Measurements from ENCODE around the gene VPS37B.

Gene VPS37B

GRCh38 chr12:122868471-122869177 lies 27.3 kb downstream of the VPS37B start:
- H3K4me3 ChIP-seq, result no peak overlapping the region
- DNase-seq (ENCODE audit: low spot score), result no peak
- peak overlapping the region in 1 of 2 donors; percentile 52 for H3K27ac ChIP-seq
- TF ChIP-seq CTCF (IDR thresholded peaks at IDR 0.05), result no peak

GRCh38 chr12:122867691-122868461 lies 28.0 kb downstream of the VPS37B start:
- DNase-seq (ENCODE audit: low spot score), result no peak
- Histone ChIP-seq H3K27ac (peak overlapping the region in 1 of 2 donors; percentile 52), H3K4me3 (no peak overlapping the region)
- TF ChIP-seq CTCF (IDR thresholded peaks at IDR 0.05), result no peak

DNA sequence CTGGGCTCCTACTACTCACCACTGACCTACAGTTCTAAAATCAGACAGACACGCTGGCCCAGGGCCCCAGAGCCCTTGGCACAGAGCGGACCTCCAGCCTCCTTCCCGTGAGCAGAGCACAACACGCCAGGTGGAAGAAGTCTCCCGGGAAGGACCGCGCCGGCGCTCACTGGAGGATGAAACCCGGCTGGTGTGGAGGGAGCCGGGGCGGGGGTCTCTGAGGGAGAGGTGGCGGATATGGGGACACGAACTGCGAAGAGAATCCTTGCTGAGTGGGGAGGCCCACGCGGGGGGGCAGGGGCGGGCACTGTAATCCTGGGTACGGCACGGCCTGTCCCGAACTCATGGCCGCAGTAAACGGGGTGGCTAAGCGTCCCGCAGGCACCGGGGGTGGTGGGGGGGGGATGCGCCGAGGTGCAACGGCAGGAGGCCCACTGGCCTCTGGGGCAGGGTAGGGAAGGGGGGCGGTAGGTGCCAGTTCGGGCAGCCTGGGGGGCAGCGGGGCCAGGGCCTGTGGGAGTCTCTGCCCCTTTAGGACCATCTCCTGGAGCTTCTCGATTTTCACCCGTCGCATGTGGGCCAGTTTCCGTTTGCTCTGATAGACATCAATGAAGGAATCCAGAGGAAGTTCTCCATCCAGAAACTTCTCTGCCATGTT lies 28.8 kb downstream of the VPS37B start:
- TF ChIP-seq CTCF (IDR thresholded peaks at IDR 0.05), result no peak
- no peak for DNase-seq (ENCODE audit: low spot score)
- peak overlapping the region in 1 of 2 donors; percentile 52 for H3K27ac ChIP-seq
- no peak overlapping the region for H3K4me3 ChIP-seq

- Histone ChIP-seq H3K4me3 (no peak overlapping the region), H3K27ac (no peak overlapping the region)
- no peak for TF ChIP-seq CTCF (IDR thresholded peaks at IDR 0.05)
- DNase-seq (ENCODE audit: low spot score), result no peak
Observed at GRCh38 chr12:122866379-122866778, 29.5 kb downstream of the VPS37B start.

- H3K27ac ChIP-seq, result no peak overlapping the region
- no peak for TF ChIP-seq CTCF (IDR thresholded peaks at IDR 0.05)
- no peak overlapping the region for H3K4me3 ChIP-seq
- no peak for DNase-seq (ENCODE audit: low spot score)
Observed at GRCh38 chr12:122865268-122866231, 30.4 kb downstream of the VPS37B start.

GRCh38 chr12:122864894-122865253 lies 31.1 kb downstream of the VPS37B start:
- Histone ChIP-seq H3K27ac (no peak overlapping the region), H3K4me3 (no peak overlapping the region)
- no peak for TF ChIP-seq CTCF (IDR thresholded peaks at IDR 0.05)
- DNase-seq (ENCODE audit: low spot score), result no peak
